Omental fat pad (tissue), 4 donors: ENCODE data around the gene POLR3H. TPM values are rescaled to one million over a fixed set of nuclear protein-coding genes. Genes with fewer than 3 reads are reported as not detected.
"Not testable (repeated sequence)": the region's sequence is repeated elsewhere in the genome, so short reads cannot be mapped to it uniquely, and the experiment has no call there.

ENCODE experiments used
- ATAC-seq: fragments of 150-250 bp; one replicate; pipeline ENCODE4 v1.9.1; 2016; ENCODE audit warnings: mild to moderate bottlenecking, moderate library complexity; ENCODE audit not compliant: low FRiP score
- DNase-seq: peaks from one replicate; pipeline ENCODE4 v3.0.0-alpha.2; 2019; ENCODE audit warnings: low spot score
- CTCF ChIP-seq, 3 donors: fragments of 450-650 bp; IDR thresholded peaks; one replicate each; pipeline ENCODE4 v1.5.1; 2016 to 2017; ENCODE audit warnings: antibody characterized with exemption in 3 of 3, mild to moderate bottlenecking in 3 of 3, moderate library complexity in 2 of 3
- total RNA-seq, 4 donors: library from RNA; depleted of rRNA; stranded (reverse); fragments of >200 nt; gene quantifications; one replicate each; pipeline ENCODE4 v1.1.0, GENCODE V29; 2016

POLR3H gene, protein sequence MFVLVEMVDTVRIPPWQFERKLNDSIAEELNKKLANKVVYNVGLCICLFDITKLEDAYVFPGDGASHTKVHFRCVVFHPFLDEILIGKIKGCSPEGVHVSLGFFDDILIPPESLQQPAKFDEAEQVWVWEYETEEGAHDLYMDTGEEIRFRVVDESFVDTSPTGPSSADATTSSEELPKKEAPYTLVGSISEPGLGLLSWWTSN
- total RNA-seq, result 10 to 100 TPM; 17.0 to 37.7 (median 22.3) TPM

- ATAC-seq, result peak; percentile 98
- no peak for TF ChIP-seq CTCF (IDR thresholded peaks at IDR 0.05)
- peak; percentile 91 for DNase-seq
Measured at GRCh38 chr22:41543854-41544670, at the start of gene POLR3H. Gene POLR3H (minus strand): TSS chr22:41544470. CDS start chr22:41544101, 369 bp downstream.

DNA sequence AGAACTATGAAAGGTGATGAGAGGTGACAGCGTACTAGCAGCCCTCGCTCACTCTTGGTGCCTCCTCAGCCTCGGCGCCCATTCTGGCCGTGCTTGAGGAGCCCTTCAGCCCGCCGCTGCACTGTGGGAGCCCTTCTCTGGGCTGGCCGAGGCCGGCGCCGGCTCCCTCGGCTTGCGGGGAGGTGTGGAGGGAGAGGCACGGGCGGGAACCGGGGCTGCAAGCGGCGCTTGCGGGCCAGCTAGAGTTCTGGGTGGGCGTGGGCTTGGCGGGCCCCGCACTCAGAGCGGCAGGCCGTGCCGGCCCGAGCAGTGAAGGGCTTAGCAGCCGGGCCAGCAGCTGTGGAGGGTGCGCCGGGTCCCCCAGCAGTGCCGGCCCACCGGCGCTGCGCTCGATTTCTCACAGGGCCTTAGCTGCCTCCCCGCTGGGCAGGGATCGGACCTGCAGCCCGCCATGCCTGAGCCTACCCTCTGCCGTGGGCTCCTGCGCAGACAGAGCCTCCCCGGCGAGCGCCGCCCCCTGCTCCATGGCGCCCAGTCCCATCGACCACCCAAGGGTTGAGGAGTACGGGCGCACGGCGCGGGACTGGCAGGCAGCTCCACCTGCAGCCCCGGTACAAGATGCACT lies 49.2 kb upstream of the POLR3H start:
- not testable (repeated sequence) for ATAC-seq, DNase-seq

DNA sequence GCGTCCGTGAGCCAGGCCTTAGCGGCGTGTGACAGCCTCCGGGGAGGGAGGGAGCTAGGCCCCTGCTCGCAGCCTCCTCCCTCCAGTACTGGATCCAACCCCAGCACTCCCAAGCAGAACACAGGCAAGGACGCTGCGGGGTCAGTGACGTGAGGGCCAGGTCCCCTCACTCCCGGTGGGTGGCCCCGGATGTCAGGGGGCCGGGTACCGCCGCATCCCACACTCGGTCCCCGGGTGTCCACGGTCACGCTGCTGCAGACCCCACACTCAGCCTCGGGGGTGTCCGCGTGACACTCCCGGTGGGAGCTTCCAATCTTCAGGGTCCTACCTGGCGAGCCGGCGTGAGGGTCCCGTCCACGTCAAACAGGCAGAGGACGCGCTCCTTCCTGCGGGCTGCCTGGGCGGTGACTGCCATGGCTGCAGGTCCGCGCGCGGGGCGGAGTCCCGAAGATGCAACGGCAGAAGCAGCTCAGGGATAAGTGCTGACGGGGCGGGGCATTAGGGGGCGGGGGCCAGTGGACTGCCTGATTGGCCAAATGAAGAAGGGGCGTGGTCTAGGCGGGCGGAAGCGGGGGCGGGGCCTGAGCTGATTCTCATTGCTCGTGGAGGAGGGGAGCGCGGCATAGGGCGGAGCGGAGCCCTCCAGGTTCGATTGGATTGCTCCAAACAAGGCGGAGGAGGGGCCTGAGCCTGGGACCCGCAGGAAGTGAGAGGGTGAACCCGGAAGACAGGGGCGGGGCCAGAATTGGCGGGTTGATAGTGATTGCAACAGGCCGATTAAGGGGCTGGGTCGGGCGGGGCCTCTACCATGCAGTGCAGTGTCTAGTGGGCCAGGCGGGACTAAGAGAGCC lies 45.3 kb upstream of the POLR3H start, which contains the start of gene PMM1:
TSS of gene PMM1 (minus strand) at position 450 of the 851 bp plus-strand sequence. CDS start at position 415, 35 bp downstream.
- ATAC-seq (peak; percentile 100), DNase-seq (peak; percentile 100)
- TF ChIP-seq CTCF (IDR thresholded peaks at IDR 0.05), result no peak

GRCh38 chr22:41587347-41587723 lies 43.1 kb upstream of the POLR3H start:
- ATAC-seq, result no peak
- TF ChIP-seq CTCF (IDR thresholded peaks at IDR 0.05), result no peak
- no peak for DNase-seq

- ATAC-seq (no peak), DNase-seq (no peak)
- no peak for TF ChIP-seq CTCF (IDR thresholded peaks at IDR 0.05)
Measured at GRCh38 chr22:41585898-41586297, 41.6 kb upstream of the POLR3H start.

- no peak for ATAC-seq
- no peak for DNase-seq
- no peak for TF ChIP-seq CTCF (IDR thresholded peaks at IDR 0.05)
Measured at GRCh38 chr22:41584881-41585280, 40.6 kb upstream of the POLR3H start.

DNA sequence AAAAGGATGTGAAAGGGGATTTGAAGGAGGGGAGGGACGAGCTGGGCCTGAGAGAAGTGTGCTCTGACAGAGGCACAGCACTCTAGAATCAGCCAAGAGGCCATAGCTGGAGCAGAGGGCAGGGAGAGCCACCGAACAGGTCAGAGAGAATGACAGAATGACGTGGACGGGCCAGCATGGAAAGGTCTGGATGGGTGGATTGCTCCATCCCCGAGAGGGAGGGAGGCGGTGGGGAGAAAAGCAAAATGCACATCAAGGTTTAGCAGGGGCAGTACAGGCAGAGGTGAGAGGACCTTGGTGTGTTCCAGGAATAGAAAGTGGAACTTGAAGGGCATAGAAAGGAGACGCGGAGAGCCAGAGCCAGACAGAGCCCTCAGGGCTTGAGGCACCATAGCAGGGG lies 38.4 kb upstream of the POLR3H start:
- no peak for TF ChIP-seq CTCF (IDR thresholded peaks at IDR 0.05)
- ATAC-seq (no peak), DNase-seq (no peak)
